ENCODE results near the gene SYNDIG1.

Gene SYNDIG1

DNA sequence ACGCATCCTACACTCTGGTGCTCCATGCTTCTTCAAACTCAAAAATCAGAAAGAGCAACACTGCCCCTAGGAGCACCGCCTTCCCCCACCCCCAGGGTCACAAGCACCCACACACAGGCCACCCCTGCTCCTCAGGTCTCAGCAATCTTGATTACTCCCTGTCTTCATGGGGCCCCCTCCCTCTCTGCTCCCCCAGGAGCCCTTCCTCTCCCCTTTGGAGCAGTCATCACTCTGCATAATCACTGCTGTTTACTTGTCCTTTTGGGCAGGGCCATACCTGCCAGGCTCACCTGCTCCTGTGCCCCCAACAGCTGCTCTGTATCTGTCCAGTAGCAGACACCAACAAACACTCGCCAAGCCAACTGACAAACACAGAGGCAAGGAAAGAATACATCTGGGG lies 7.6 kb upstream of the SYNDIG1 start:
- no peak for DNase-seq (ENCODE audit: low read depth, low spot score)
- Histone ChIP-seq H3K9ac (ENCODE audit: insufficient read length) (no peak overlapping the region), H3K36me3 (ENCODE audit: insufficient read depth, low read length) (no peaks in the 10 kb centered on the region), H3K27ac (no peak overlapping the region), H3K4me3 (no peak overlapping the region), H3K9me3 (ENCODE audit: low read depth, low read length) (no peaks in the 10 kb centered on the region)
- no peak for TF ChIP-seq FOXP2 (optimal IDR thresholded peaks at IDR 0.05; ENCODE audit: control extremely low read depth, extremely low read length, insufficient read depth)
- TF ChIP-seq EZH2 (IDR thresholded peaks at IDR 0.05), result no peak
- TF ChIP-seq POLR2AphosphoS5 (IDR thresholded peaks at IDR 0.05; ENCODE audit: borderline replicate concordance, low read depth, low read length), result no peak

DNA sequence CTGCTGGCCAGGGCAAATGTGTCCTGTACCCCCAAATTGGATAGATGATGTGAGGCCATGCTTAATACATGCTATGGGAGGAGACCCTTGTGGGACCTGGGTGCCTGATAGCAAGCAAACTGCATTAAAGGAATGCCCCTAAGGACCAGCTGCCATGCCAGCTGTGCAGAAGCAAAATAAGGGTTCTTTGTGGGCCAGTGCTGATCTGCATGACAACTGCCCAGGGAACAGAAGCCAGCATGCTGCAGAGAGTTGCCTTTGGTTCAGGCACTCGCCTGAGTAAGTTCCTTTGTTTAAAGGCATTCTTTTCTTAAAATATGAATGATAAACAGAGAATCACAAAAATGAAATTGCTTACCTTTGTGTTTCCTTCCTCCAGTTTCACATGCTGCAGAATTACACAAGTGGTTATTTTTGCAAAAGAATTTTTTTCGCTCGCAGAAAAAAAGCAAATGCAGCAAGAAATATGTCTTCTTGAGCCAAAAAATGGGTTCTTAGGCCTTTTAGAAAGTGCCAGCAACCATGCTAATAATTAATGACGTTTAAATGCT lies 6.9 kb upstream of the SYNDIG1 start:
- H3K9ac ChIP-seq (ENCODE audit: insufficient read length), result no peak overlapping the region
- H3K4me3 ChIP-seq, result no peak overlapping the region
- no peak for TF ChIP-seq POLR2AphosphoS5 (IDR thresholded peaks at IDR 0.05; ENCODE audit: borderline replicate concordance, low read depth, low read length)
- H3K36me3 ChIP-seq (ENCODE audit: insufficient read depth, low read length), result no peaks in the 10 kb centered on the region
- H3K9me3 ChIP-seq (ENCODE audit: low read depth, low read length), result no peaks in the 10 kb centered on the region
- no peak for DNase-seq (ENCODE audit: low read depth, low spot score)
- no peak overlapping the region for H3K27ac ChIP-seq

DNA sequence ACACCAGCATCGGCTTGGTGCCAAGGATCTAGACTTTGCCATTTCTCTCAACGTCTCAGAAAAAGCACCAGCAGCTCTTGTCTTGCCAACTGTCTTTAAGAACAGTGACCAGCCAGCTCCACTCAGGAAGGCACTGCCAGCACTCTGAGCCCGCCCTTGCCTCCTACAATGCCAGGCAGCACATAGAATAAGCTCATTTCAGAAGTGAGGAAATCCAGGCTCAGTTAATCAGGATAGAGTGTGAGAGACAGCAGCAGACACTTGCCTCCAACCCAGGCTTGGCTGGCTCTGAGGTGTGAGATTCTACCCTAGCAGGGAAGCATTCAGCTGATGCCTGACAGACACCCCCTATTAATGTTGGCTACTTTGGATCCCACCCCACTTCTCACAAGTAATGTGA lies 4.3 kb upstream of the SYNDIG1 start:
- DNase-seq (ENCODE audit: low read depth, low spot score), result no peak
- H3K4me3 ChIP-seq, result no peak overlapping the region
- no peaks in the 10 kb centered on the region for H3K9me3 ChIP-seq (ENCODE audit: low read depth, low read length)

DNA sequence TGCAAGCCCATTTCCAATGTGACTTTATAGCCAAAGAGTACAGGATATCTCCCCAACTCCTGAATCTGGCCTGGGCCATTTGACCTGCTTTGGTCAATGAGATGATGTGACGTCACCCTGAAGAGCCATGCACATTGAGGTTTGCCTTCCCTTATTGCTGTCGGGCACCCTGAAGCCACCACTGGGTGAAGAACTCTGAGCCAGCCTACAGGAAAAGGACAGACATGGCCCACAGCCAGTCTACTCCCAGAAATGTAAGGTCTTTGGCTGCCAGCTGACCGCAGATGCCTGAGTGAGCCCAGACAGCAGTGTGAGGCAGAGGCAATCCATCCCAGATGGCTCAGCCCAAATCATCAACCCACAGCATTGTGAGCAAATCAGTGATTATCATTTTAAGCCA lies 3.7 kb upstream of the SYNDIG1 start:
- H3K9ac ChIP-seq (ENCODE audit: insufficient read length), result no peak overlapping the region
- H3K27ac ChIP-seq, result no peak overlapping the region
- DNase-seq (ENCODE audit: low read depth, low spot score), result no peak
- TF ChIP-seq POLR2AphosphoS5 (IDR thresholded peaks at IDR 0.05; ENCODE audit: borderline replicate concordance, low read depth, low read length) (no peak), EZH2 (IDR thresholded peaks at IDR 0.05) (no peak), FOXP2 (optimal IDR thresholded peaks at IDR 0.05; ENCODE audit: control extremely low read depth, extremely low read length, insufficient read depth) (no peak)
- H3K9me3 ChIP-seq (ENCODE audit: low read depth, low read length), result no peaks in the 10 kb centered on the region
- H3K4me3 ChIP-seq, result no peak overlapping the region
- no peaks in the 10 kb centered on the region for H3K36me3 ChIP-seq (ENCODE audit: insufficient read depth, low read length)

More for the DNA sequence above, 4.3 kb upstream of the SYNDIG1 start:
- TF ChIP-seq POLR2AphosphoS5 (IDR thresholded peaks at IDR 0.05; ENCODE audit: borderline replicate concordance, low read depth, low read length) (no peak), FOXP2 (optimal IDR thresholded peaks at IDR 0.05; ENCODE audit: control extremely low read depth, extremely low read length, insufficient read depth) (no peak), EZH2 (IDR thresholded peaks at IDR 0.05) (no peak)
- Histone ChIP-seq H3K27ac (no peak overlapping the region), H3K36me3 (ENCODE audit: insufficient read depth, low read length) (no peaks in the 10 kb centered on the region), H3K9ac (ENCODE audit: insufficient read length) (no peak overlapping the region)

DNA sequence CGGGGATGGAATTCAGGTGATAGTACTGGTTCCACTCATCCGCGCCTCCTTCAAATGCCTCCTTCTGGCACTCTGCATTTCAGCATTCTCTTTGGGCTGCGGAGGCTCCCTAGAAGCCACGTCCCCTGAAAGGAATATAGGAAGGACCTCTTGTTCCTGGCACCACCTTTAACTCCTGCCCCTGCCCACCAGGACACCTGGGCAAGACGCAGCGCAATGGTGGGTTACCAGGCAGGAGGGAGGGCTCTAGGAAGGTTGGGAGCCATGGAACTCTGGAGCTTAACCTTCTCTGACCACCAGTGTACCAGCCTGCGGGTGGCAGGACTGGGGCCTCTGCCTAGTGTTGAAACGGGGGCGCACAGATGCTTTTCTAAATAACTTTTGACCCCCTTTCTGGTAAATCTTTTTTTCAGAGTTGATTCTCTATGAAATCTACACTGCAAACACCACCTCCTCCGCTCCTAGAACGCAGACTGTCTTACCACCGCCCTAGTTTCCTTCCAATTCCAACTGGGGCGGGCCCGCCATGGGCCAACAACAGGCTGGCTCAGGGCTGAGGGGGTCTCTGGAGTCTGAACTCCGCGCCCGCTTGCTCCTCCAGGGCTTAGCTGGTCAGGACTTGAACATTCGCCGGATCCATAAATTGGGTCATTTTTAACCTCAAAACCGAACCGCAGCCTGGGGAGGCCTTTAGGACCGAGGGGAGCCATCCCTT lies 871 bp upstream of the SYNDIG1 start:
- no peak overlapping the region for H3K4me3 ChIP-seq

DNA sequence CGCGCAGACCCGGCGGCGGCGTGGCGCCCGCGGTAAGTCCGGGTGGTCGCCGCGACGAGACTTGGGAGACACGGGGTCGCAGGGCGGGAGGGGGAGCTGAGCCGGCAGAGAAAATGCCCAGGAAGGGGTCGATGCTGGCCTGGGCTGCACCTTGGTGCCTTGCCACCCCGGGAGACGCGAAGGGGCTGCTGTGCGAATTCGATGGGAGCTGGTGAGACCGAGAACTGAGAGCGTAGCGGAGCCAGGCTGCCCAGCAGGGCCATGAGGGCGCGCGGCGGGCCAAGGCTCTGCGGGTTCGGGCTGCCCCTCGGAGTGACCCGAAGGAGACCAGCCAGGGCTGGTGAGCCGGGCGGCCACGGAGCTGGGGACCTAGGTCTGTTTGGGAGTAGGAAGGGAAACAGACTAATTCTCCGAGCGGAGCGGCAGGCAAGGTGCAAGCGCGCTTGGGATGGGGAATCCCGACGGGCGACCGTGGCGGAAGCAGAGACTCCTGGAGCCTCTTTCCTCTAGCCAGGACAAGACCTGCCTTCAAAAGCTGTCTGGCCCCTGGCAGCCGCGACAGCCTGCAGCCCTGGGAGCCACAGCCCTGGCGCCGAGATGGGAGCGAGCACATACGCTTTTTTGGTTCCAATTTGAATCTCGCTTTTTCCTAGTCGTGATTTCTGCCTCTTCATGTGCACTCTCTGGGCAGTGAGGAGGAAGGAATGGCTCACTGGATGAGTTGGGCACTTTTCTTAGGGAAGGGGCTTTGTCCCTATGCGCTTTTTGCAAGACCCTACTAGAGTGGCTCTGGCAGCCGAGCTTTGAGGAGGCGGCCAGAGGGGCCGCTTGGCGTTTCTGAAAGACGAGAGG lies 691 bp downstream of the SYNDIG1 start:
- no peak for DNase-seq (ENCODE audit: low read depth, low spot score)
- no peak overlapping the region for H3K4me3 ChIP-seq
- no peaks in the 10 kb centered on the region for H3K9me3 ChIP-seq (ENCODE audit: low read depth, low read length)
- TF ChIP-seq FOXP2 (optimal IDR thresholded peaks at IDR 0.05; ENCODE audit: control extremely low read depth, extremely low read length, insufficient read depth) (no peak), EZH2 (IDR thresholded peaks at IDR 0.05) (no peak), POLR2AphosphoS5 (IDR thresholded peaks at IDR 0.05; ENCODE audit: borderline replicate concordance, low read depth, low read length) (no peak)
- no peak overlapping the region for H3K9ac ChIP-seq (ENCODE audit: insufficient read length)
- H3K27ac ChIP-seq, result no peak overlapping the region
- no peaks in the 10 kb centered on the region for H3K36me3 ChIP-seq (ENCODE audit: insufficient read depth, low read length)

More for the DNA sequence above, 871 bp upstream of the SYNDIG1 start:
- DNase-seq (ENCODE audit: low read depth, low spot score), result no peak
- Histone ChIP-seq H3K9ac (ENCODE audit: insufficient read length) (no peak overlapping the region), H3K9me3 (ENCODE audit: low read depth, low read length) (no peaks in the 10 kb centered on the region), H3K36me3 (ENCODE audit: insufficient read depth, low read length) (no peaks in the 10 kb centered on the region), H3K27ac (no peak overlapping the region)
- no peak for TF ChIP-seq POLR2AphosphoS5 (IDR thresholded peaks at IDR 0.05; ENCODE audit: borderline replicate concordance, low read depth, low read length)
- TF ChIP-seq FOXP2 (optimal IDR thresholded peaks at IDR 0.05; ENCODE audit: control extremely low read depth, extremely low read length, insufficient read depth), result no peak
- TF ChIP-seq EZH2 (IDR thresholded peaks at IDR 0.05), result no peak

DNA sequence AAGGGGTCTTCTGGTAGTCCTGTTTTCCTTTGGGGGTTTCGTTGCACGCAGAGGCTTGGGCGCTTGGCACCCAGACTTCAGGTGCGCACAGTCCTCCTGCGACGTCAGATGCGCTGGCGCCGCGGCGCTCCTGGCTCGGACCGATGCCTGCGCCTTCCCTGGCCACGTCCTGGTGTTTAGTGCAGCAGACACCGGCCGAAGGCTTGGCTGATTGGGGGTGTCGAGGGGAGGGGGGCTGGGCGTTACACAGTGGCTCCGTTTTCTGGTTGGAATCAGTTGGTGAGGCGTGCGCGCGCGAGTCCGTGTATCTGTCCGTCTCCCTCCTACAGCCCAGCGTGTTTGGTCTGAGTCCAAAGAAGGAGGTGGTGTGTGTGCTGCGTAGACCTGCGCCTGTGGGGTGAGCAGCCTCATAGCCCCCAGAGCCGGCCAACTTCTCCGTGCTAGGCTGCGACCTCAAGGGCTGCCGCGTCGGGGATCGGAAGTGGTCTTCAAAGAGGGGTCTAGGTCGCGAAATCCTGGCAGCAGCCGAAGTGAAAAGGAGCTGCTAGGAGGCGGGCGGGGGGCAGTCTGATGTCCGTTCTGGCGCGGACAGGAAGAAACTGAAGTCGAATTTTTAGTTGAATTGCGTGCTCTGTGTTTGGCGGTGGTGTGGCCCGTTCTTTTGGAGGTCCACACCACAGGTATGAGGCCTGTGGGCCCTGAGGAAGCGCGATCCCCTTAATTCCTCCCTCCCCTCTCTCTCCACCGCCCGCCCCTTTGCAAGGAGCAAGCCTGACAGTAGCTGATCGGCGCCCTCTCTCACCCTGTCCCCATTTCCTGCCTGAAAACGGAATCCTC lies 1.5 kb downstream of the SYNDIG1 start:
- DNase-seq (ENCODE audit: low read depth, low spot score), result no peak
- Histone ChIP-seq H3K9me3 (ENCODE audit: low read depth, low read length) (no peaks in the 10 kb centered on the region), H3K9ac (ENCODE audit: insufficient read length) (no peak overlapping the region), H3K4me3 (no peak overlapping the region), H3K27ac (no peak overlapping the region), H3K36me3 (ENCODE audit: insufficient read depth, low read length) (no peaks in the 10 kb centered on the region)
- TF ChIP-seq FOXP2 (optimal IDR thresholded peaks at IDR 0.05; ENCODE audit: control extremely low read depth, extremely low read length, insufficient read depth) (no peak), EZH2 (IDR thresholded peaks at IDR 0.05) (no peak), POLR2AphosphoS5 (IDR thresholded peaks at IDR 0.05; ENCODE audit: borderline replicate concordance, low read depth, low read length) (no peak)

DNA sequence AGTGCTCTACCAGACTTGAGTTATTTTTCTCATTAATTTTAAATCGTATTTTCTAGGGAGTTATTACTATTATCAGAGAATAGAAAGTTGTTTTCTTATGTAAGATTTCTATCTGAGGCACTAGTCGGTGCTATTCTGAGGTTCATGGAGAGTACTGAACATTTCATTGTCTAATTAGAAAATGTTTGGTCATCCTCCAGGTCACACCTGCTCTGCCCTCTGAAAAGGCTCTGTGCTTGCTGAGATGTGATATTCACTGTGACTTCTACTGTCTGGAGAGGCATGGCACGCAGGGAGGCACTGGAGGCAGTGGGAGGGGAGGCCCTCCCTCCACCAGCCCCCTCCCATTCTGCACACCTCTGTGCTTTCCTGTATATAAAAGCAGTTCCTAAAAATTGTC lies 3.0 kb downstream of the SYNDIG1 start:
- H3K27ac ChIP-seq, result no peak overlapping the region
- DNase-seq (ENCODE audit: low read depth, low spot score), result no peak
- no peak overlapping the region for H3K4me3 ChIP-seq
- H3K36me3 ChIP-seq (ENCODE audit: insufficient read depth, low read length), result no peaks in the 10 kb centered on the region
- no peak for TF ChIP-seq EZH2 (IDR thresholded peaks at IDR 0.05)
- no peak for TF ChIP-seq POLR2AphosphoS5 (IDR thresholded peaks at IDR 0.05; ENCODE audit: borderline replicate concordance, low read depth, low read length)
- no peak for TF ChIP-seq FOXP2 (optimal IDR thresholded peaks at IDR 0.05; ENCODE audit: control extremely low read depth, extremely low read length, insufficient read depth)
- H3K9ac ChIP-seq (ENCODE audit: insufficient read length), result no peak overlapping the region
- H3K9me3 ChIP-seq (ENCODE audit: low read depth, low read length), result no peaks in the 10 kb centered on the region
